ENCODE measurements around the gene SREBF1.

The SREBF1 gene

GRCh38 chr17:17823433-17824118 is 13.2 kb downstream of the SREBF1 start:
- peak; percentile 96 for DNase-seq (ENCODE audit: extremely low spot score)
- POLR2A ChIA-PET = interaction anchor here (24.8 kb wide), 1 partner anchor 12 kb away, joined by 369 read pairs; the partner anchor contains the start of gene SREBF1

DNA sequence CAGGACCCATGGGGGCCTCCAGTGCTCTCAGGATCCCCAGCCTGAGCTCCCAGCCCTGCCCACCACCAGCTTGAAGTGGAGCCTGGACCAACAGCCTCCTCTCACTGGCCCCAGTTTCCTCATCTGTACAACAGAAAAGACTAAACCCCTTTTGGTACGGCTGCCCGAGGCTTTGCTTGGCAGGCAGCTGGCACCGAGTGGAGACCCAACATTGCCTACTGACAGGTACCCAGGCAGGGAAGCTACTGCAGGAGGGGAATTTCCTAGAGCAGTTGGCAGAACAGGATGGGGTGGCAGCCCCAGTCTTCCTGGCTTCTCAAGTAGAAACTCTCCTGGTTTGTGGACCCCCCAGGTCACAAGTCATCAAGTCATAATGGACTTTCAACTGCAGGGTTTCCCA is 14.2 kb downstream of the SREBF1 start:
- POLR2A ChIA-PET = interaction anchor here (24.8 kb wide), 1 partner anchor 13 kb away, joined by 369 read pairs; the partner anchor contains the start of gene SREBF1
- no peak for DNase-seq (ENCODE audit: extremely low spot score)
- CTCF ChIA-PET = no interaction called here
- TF ChIP-seq PKNOX1 (IDR thresholded peaks at IDR 0.05) = no peak
- TF ChIP-seq FOXA1 (IDR thresholded peaks at IDR 0.05) = no peak
- no peak for TF ChIP-seq ELF4 (IDR thresholded peaks at IDR 0.05)
- no peak for TF ChIP-seq SUZ12 (IDR thresholded peaks at IDR 0.05)

More at GRCh38 chr17:17823433-17824118, 13.2 kb downstream of the SREBF1 start:
- CTCF ChIA-PET = no interaction called here
- TF ChIP-seq TARDBP (IDR thresholded peaks at IDR 0.05) (no peak), FOXM1 (IDR thresholded peaks at IDR 0.05; ENCODE audit: borderline replicate concordance) (no peak), NFRKB (IDR thresholded peaks at IDR 0.05) (no peak), L3MBTL2 (conservative IDR thresholded peaks at IDR 0.05) (0 out of 2 replicates have a peak, but pooled peaks have one; percentile 17)

DNA sequence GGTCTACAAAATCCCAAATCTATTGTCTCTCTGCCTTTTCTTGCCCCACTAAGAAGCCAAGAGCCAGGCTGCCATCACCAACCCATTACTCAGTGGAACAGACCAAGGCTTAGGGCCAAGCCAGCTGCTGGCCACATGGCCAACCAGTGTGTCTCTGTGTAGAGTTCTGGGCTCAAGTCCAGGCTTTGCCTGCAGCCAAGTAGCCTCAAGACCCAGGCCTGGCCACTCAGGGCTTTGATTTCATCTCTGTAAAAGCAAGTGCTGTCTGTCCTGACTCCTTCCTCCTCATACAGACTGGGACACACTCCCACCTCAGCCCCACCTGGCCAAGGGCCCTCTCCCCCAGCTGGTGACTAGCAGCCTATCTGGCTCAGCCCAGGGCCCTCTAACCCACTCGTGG is 14.6 kb downstream of the SREBF1 start:
- ChIA-PET POLR2A (interaction anchor here (1.4 to 24.8 kb wide), 2 partner anchors 14 to 140 kb away, joined by 3 to 369 read pairs; partner anchors contain the start of gene SREBF1), CTCF (no interaction called here)
- no peak for DNase-seq (ENCODE audit: extremely low spot score)
- TF ChIP-seq TARDBP (IDR thresholded peaks at IDR 0.05) (no peak), NFRKB (IDR thresholded peaks at IDR 0.05) (no peak), FOXK2 (IDR thresholded peaks at IDR 0.05) (no peak), CTBP1 (IDR thresholded peaks at IDR 0.05; ENCODE audit: borderline replicate concordance) (no peak), BHLHE40 (IDR thresholded peaks at IDR 0.05; ENCODE audit: borderline replicate concordance) (no peak), L3MBTL2 (conservative IDR thresholded peaks at IDR 0.05) (no peak), HDGF (IDR thresholded peaks at IDR 0.05; ENCODE audit: borderline replicate concordance) (no peak), FOXA1 (IDR thresholded peaks at IDR 0.05) (no peak), SUZ12 (IDR thresholded peaks at IDR 0.05) (no peak), ELF4 (IDR thresholded peaks at IDR 0.05) (no peak), PKNOX1 (IDR thresholded peaks at IDR 0.05) (no peak), SP1 (IDR thresholded peaks at IDR 0.05) (no peak), ARNT (IDR thresholded peaks at IDR 0.05) (no peak)

DNA sequence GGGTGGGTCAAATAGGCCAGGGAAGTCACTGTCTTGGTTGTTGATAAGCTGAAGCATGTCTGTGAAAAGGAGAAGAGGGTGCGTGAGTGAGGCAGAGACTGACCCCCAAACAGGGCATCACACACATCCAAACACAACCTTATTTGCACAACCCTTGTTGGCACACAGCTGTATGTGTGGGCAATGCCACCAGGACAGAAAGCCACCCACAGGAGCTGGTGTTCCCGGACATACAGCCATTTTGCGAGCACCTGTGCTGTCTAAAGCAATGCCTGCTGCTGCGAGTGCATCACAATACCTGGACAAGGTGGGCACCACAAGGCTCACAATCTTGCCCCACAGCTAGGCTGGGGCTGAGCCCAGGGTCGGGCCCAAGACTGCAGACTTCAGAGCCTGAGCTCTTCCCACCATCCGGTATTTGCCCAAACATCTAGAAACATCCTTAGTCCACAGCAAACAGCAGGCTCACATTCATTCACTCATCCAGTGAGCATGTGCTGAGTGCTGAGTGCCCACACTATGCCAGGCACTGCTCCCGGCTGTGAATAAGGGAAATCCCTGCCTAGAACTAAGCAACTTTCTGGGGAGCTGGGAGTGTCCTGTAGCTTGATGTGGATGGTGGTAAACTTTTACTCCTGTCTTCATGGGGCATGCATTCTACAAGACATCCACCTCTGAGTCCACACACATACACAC is 16.2 kb downstream of the SREBF1 start:
- TF ChIP-seq TARDBP (IDR thresholded peaks at IDR 0.05) (no peak), CTBP1 (IDR thresholded peaks at IDR 0.05; ENCODE audit: borderline replicate concordance) (no peak), NFRKB (IDR thresholded peaks at IDR 0.05) (no peak), SP1 (IDR thresholded peaks at IDR 0.05) (no peak), HDGF (IDR thresholded peaks at IDR 0.05; ENCODE audit: borderline replicate concordance) (no peak)
- POLR2A ChIA-PET = interaction anchor here (1.0 to 24.8 kb wide), 3 partner anchors 9 to 138 kb away, joined by 3 to 369 read pairs (median 3); partner anchors contain the start of gene SREBF1
- DNase-seq (ENCODE audit: extremely low spot score) = no peak
- CTCF ChIA-PET = interaction anchor here (1.0 to 1.2 kb wide), 2 partner anchors 8 to 35 kb away, joined by 4 to 5 read pairs; no protein-coding TSS in a partner anchor

GRCh38 chr17:17820046-17820445 is 16.7 kb downstream of the SREBF1 start:
- DNase-seq (ENCODE audit: extremely low spot score) = no peak
- TF ChIP-seq LEF1 (IDR thresholded peaks at IDR 0.05; ENCODE audit: borderline replicate concordance) = no peak
- TF ChIP-seq FOXM1 (IDR thresholded peaks at IDR 0.05; ENCODE audit: borderline replicate concordance) = no peak
- TF ChIP-seq NFRKB (IDR thresholded peaks at IDR 0.05) = no peak
- no peak for TF ChIP-seq PKNOX1 (IDR thresholded peaks at IDR 0.05)
- no peak for TF ChIP-seq ZNF384 (IDR thresholded peaks at IDR 0.05)
- TF ChIP-seq CTBP1 (IDR thresholded peaks at IDR 0.05; ENCODE audit: borderline replicate concordance) = no peak
- no peak for TF ChIP-seq ARNT (IDR thresholded peaks at IDR 0.05)
- no peak for TF ChIP-seq BHLHE40 (IDR thresholded peaks at IDR 0.05; ENCODE audit: borderline replicate concordance)
- TF ChIP-seq HDGF (IDR thresholded peaks at IDR 0.05; ENCODE audit: borderline replicate concordance) = no peak
- no peak for TF ChIP-seq FOXK2 (IDR thresholded peaks at IDR 0.05)
- TF ChIP-seq TARDBP (IDR thresholded peaks at IDR 0.05) = no peak
- TF ChIP-seq L3MBTL2 (conservative IDR thresholded peaks at IDR 0.05) = no peak
- TF ChIP-seq FOXA1 (IDR thresholded peaks at IDR 0.05) = no peak
- no peak for TF ChIP-seq SUZ12 (IDR thresholded peaks at IDR 0.05)
- no peak for TF ChIP-seq ELF4 (IDR thresholded peaks at IDR 0.05)
- no peak for TF ChIP-seq SP1 (IDR thresholded peaks at IDR 0.05)
- CTCF ChIA-PET = interaction anchor here (0.7 to 1.7 kb wide), 3 partner anchors 8 to 99 kb away, joined by 3 to 4 read pairs (median 4); no protein-coding TSS in a partner anchor
- POLR2A ChIA-PET = interaction anchor here (24.8 kb wide), 1 partner anchor 16 kb away, joined by 369 read pairs; the partner anchor contains the start of gene SREBF1

- ChIA-PET CTCF (interaction anchor here (0.7 to 1.7 kb wide), 2 partner anchors 8 to 100 kb away, joined by 3 to 4 read pairs; no protein-coding TSS in a partner anchor), POLR2A (interaction anchor here (24.8 kb wide), 1 partner anchor 16 kb away, joined by 369 read pairs; the partner anchor contains the start of gene SREBF1)
- DNase-seq (ENCODE audit: extremely low spot score) = no peak
- no peak for TF ChIP-seq FOXA1 (IDR thresholded peaks at IDR 0.05)
- TF ChIP-seq ARNT (IDR thresholded peaks at IDR 0.05) = no peak
- TF ChIP-seq ZNF384 (IDR thresholded peaks at IDR 0.05) = no peak
These were observed 17.2 kb downstream of the SREBF1 start for GRCh38 chr17:17819561-17819995.
